Activated naive CD4-positive, alpha-beta T cell treated with anti-CD3 and anti-CD28 coated beads, Interleukin-2, amount 10 ng/mL, durations not matched to agents 7 days and 5 days (primary cell): ENCODE data around the gene CHD9NB.

Experiments used
- CTCF ChIA-PET: fragments of 350-600 bp; sonication (Branson Sonifier 250); formaldehyde crosslinking; loops from one replicate; lab custom pipeline; 2021; ENCODE audit warnings: antibody characterized with exemption; lab: Charles Lee
- DNase-seq: peaks from one replicate; pipeline ENCODE4 v3.0.0-alpha.2; 2020
- H3K27ac Mint-ChIP-seq: one replicate; pipeline ENCODE4 v1.8.0; 2021; ENCODE audit warnings: mild to moderate bottlenecking, moderate library complexity, mixed read lengths
- H3K27me3 Mint-ChIP-seq: one replicate; pipeline ENCODE4 v1.8.0; 2021; ENCODE audit warnings: mild to moderate bottlenecking, mixed read lengths
- H3K36me3 Mint-ChIP-seq: one replicate; pipeline ENCODE4 v1.8.0; 2021; ENCODE audit warnings: mixed read lengths
- H3K4me1 Mint-ChIP-seq: one replicate; pipeline ENCODE4 v1.8.0; 2021; ENCODE audit warnings: mixed read lengths
- H3K4me3 Mint-ChIP-seq: one replicate; pipeline ENCODE4 v1.8.0; 2021; ENCODE audit warnings: mild to moderate bottlenecking, moderate library complexity, mixed read lengths
- H3K9me3 Mint-ChIP-seq: one replicate; pipeline ENCODE4 v1.8.0; 2021; ENCODE audit warnings: mixed read lengths

Gene CHD9NB

GRCh38 chr16:52997922-52998321 is 54.8 kb downstream of the CHD9NB start:
- Mint-ChIP-seq H3K27me3 (no peaks in the 10 kb centered on the region), H3K4me1 (no peaks in the 10 kb centered on the region), H3K36me3 (no peaks in the 10 kb centered on the region), H3K9me3 (no peaks in the 10 kb centered on the region), H3K4me3 (no peak overlapping the region), H3K27ac (no peak overlapping the region)
- CTCF ChIA-PET = interaction anchor here (0.7 kb wide), 1 partner anchor 808 kb away, joined by 3 read pairs; no protein-coding TSS in a partner anchor
- DNase-seq = no peak

- CTCF ChIA-PET = no interaction called here
Measured at GRCh38 chr16:52994942-52995341, 57.8 kb downstream of the CHD9NB start.

GRCh38 chr16:52993179-52993578 is 59.5 kb downstream of the CHD9NB start:
- no peaks in the 10 kb centered on the region for H3K9me3 Mint-ChIP-seq
- H3K4me1 Mint-ChIP-seq = no peaks in the 10 kb centered on the region
- H3K27ac Mint-ChIP-seq = no peak overlapping the region
- DNase-seq = no peak
- no peak overlapping the region for H3K4me3 Mint-ChIP-seq
- CTCF ChIA-PET = no interaction called here
- H3K27me3 Mint-ChIP-seq = no peaks in the 10 kb centered on the region
- H3K36me3 Mint-ChIP-seq = no peaks in the 10 kb centered on the region

More at GRCh38 chr16:52994942-52995341, 57.8 kb downstream of the CHD9NB start:
- Mint-ChIP-seq H3K27ac (no peak overlapping the region), H3K27me3 (no peaks in the 10 kb centered on the region), H3K4me1 (no peaks in the 10 kb centered on the region), H3K36me3 (no peaks in the 10 kb centered on the region), H3K4me3 (no peak overlapping the region), H3K9me3 (no peaks in the 10 kb centered on the region)
- no peak for DNase-seq

- Mint-ChIP-seq H3K9me3 (no peaks in the 10 kb centered on the region), H3K36me3 (no peaks in the 10 kb centered on the region), H3K27ac (no peak overlapping the region), H3K27me3 (peaks cover 6% of the 10 kb centered on the region), H3K4me1 (no peaks in the 10 kb centered on the region), H3K4me3 (no peak overlapping the region)
- CTCF ChIA-PET = no interaction called here
- no peak for DNase-seq
Measured at GRCh38 chr16:52991572-52991971, 61.1 kb downstream of the CHD9NB start.
